A673 (cell line): ENCODE measurements around the gene VPS35.

Experiments used
- EZH2 ChIP-seq: fragments of 200-600 bp; sonication (generic); IDR thresholded peaks from 2 replicates; pipeline ENCODE4 v1.6.1; 2017; ENCODE audit warnings: borderline replicate concordance, low read depth, mild to moderate bottlenecking, mixed read lengths, antibody characterized with exemption, low read length; ENCODE audit not compliant: poor library complexity, severe bottlenecking
- TF ChIP-seq, protein P1 (sequence below): fragments of 300-800, 200-600 bp; sonication (generic); conservative IDR thresholded peaks from 2 replicates; pipeline ENCODE4 v1.5.1; 2017; ENCODE audit warnings: low read depth, mild to moderate bottlenecking, antibody characterized with exemption, low read length, moderate library complexity, mixed read lengths

- TF ChIP-seq, protein P1, sequence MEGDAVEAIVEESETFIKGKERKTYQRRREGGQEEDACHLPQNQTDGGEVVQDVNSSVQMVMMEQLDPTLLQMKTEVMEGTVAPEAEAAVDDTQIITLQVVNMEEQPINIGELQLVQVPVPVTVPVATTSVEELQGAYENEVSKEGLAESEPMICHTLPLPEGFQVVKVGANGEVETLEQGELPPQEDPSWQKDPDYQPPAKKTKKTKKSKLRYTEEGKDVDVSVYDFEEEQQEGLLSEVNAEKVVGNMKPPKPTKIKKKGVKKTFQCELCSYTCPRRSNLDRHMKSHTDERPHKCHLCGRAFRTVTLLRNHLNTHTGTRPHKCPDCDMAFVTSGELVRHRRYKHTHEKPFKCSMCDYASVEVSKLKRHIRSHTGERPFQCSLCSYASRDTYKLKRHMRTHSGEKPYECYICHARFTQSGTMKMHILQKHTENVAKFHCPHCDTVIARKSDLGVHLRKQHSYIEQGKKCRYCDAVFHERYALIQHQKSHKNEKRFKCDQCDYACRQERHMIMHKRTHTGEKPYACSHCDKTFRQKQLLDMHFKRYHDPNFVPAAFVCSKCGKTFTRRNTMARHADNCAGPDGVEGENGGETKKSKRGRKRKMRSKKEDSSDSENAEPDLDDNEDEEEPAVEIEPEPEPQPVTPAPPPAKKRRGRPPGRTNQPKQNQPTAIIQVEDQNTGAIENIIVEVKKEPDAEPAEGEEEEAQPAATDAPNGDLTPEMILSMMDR = no peak
- no peak for TF ChIP-seq EZH2
These were observed 11.1 kb upstream of the VPS35 start for GRCh38 chr16:46700048-46700447.
